Measurements from ENCODE around the gene ABCA4.

DNA sequence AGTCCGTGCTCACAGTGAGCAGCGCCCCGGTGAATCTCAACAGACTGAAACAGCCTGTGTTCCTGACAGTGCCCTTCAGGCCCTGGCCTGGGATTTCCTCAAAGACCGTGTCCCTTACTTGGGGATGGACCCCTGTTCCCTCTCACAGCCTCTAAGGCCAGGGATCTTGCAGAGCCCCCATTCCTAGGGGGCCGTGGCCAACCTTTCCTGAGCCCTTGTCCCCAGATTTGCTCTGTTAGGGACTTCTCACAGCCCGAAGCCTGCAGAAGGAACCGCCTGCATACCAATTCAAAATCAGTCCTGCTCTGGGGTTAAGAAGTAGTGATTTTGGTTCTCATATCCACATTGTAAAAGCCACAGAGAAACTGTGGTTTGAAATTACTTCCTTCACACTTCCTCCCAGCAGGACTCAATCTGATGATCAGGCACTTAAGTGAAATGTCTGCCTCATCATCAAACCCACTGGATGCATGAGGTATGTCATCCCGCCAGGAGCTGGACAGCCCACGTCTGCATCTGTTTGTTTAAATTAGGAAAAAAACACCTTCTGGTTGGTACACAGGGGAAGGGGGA lies 14.9 kb downstream of the ABCA4 start:
- TF ChIP-seq POLR2A (IDR thresholded peaks at IDR 0.05; ENCODE audit: low read length) = no peak
- no peak for TF ChIP-seq GATA1 (IDR thresholded peaks at IDR 0.05; ENCODE audit: low read depth, low read length)
